Activated CD8-positive, alpha-beta memory T cell treated with anti-CD3 and anti-CD28 coated beads, Interleukin-2, amount 10 ng/mL, durations not matched to agents 7 days and 5 days (primary cell): ENCODE measurements around the gene ARX. TPM values are rescaled to one million over a fixed set of nuclear protein-coding genes. Genes with fewer than 3 reads are reported as not detected.

ENCODE experiments used
- ATAC-seq: fragments of 150-1000 bp; cut with Tn5 transposase; one replicate; pipeline ENCODE4 v1.10.0; 2021; ENCODE audit warnings: moderate library complexity
- CTCF ChIA-PET: fragments of 350-600 bp; sonication (Branson Sonifier 250); formaldehyde crosslinking; loops from one replicate; lab custom pipeline; 2021; ENCODE audit warnings: antibody characterized with exemption; lab: Charles Lee
- DNase-seq: peaks from one replicate; pipeline ENCODE4 v3.0.0-alpha.2; 2020
- H3K27ac Mint-ChIP-seq: one replicate; pipeline ENCODE4 v1.8.0; 2021; ENCODE audit warnings: mild to moderate bottlenecking, mixed read lengths
- H3K27me3 Mint-ChIP-seq: one replicate; pipeline ENCODE4 v1.8.0; 2021; ENCODE audit warnings: mixed read lengths
- H3K36me3 Mint-ChIP-seq: one replicate; pipeline ENCODE4 v1.8.0; 2021; ENCODE audit warnings: mild to moderate bottlenecking, mixed read lengths
- H3K4me1 Mint-ChIP-seq: one replicate; pipeline ENCODE4 v1.8.0; 2021; ENCODE audit warnings: mixed read lengths
- H3K4me3 Mint-ChIP-seq: one replicate; pipeline ENCODE4 v1.8.0; 2021; ENCODE audit warnings: mild to moderate bottlenecking, moderate library complexity, mixed read lengths
- H3K9me3 Mint-ChIP-seq: one replicate; pipeline ENCODE4 v1.8.0; 2022; ENCODE audit warnings: low read depth, mixed read lengths
- total RNA-seq, 2 experiments: library from RNA; stranded (reverse); gene quantifications; one replicate each; pipeline ENCODE4 v1.2.3, GENCODE V29; 2021

Gene ARX
- total RNA-seq, 2 experiments from 2014 or later = not detected

DNA sequence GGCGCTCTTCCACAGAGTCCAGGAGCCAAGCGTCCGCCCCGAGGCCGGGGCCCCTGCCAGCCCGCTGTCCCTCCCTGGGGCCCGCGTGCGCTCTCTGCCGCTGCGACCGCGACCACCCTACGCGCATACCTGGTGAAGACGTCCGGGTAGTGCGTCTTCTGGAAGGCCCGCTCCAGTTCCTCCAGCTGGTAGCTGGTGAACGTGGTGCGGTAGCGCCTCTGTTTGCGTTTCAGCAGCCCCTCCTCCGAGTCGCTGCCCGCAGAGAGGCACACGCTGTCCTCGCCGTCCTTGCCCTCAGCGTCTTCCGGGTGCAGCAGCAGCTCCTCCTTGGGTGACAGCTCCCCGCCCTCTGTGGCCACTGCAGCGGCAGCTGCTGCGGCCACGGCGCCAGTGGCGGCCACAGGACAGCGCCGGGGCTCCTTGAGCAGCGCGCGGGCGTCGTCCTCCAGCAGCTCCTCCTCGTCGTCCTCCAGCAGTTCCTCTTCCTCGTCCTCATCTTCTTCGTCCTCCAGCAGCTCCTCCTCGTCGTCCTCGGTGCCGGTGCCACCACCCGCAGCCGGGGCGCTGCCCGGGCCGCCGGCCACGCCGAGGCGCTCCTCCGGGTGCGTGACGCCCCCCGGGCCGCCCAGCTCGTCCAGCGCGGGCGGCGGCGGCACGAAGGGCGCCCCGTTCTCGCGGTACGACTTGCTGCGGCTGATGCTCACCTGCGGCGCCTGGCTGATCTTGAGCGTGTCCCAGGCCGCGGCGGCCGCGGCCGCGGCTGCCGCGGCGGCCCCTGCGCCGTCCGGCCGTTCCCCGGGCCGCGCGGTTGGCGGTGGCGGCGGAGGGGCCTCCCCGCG, 2.8 kb downstream of the ARX start:
- Mint-ChIP-seq H3K36me3 (no peaks in the 10 kb centered on the region), H3K27me3 (peaks cover 81% of the 10 kb centered on the region), H3K27ac (no peak overlapping the region), H3K4me1 (peaks cover 10% of the 10 kb centered on the region), H3K4me3 (peak overlapping the region; percentile 61), H3K9me3 (no peaks in the 10 kb centered on the region)
- DNase-seq (no peak), ATAC-seq (peak; percentile 45)
- CTCF ChIA-PET = interaction anchor here (6.0 kb wide), 1 partner anchor 9 kb away, joined by 28 read pairs; no protein-coding TSS in a partner anchor

DNA sequence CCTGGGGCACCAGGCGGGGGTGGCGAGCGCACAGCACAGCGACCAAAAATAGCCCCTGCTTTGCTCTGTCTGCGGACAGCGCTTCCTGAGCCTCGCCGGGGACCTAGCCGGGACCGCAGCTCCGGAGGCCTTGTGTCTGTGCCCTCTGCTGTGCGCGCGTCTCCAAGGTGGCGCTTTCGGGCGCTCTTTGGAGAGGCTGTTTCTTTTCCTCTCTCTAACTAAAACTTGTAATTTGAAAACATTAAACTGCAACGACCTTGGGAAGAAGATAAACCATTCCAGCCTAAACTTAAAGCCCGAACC, 3.4 kb downstream of the ARX start:
- CTCF ChIA-PET = interaction anchor here (1.1 to 6.0 kb wide), 2 partner anchors 9 to 174 kb away, joined by 3 to 28 read pairs; no protein-coding TSS in a partner anchor
- DNase-seq (no peak), ATAC-seq (no peak)
- H3K4me3 Mint-ChIP-seq = peak overlapping the region; percentile 20
- H3K4me1 Mint-ChIP-seq = peaks cover 8% of the 10 kb centered on the region
- peaks cover 81% of the 10 kb centered on the region for H3K27me3 Mint-ChIP-seq
- H3K9me3 Mint-ChIP-seq = no peaks in the 10 kb centered on the region
- no peaks in the 10 kb centered on the region for H3K36me3 Mint-ChIP-seq
- H3K27ac Mint-ChIP-seq = no peak overlapping the region

DNA sequence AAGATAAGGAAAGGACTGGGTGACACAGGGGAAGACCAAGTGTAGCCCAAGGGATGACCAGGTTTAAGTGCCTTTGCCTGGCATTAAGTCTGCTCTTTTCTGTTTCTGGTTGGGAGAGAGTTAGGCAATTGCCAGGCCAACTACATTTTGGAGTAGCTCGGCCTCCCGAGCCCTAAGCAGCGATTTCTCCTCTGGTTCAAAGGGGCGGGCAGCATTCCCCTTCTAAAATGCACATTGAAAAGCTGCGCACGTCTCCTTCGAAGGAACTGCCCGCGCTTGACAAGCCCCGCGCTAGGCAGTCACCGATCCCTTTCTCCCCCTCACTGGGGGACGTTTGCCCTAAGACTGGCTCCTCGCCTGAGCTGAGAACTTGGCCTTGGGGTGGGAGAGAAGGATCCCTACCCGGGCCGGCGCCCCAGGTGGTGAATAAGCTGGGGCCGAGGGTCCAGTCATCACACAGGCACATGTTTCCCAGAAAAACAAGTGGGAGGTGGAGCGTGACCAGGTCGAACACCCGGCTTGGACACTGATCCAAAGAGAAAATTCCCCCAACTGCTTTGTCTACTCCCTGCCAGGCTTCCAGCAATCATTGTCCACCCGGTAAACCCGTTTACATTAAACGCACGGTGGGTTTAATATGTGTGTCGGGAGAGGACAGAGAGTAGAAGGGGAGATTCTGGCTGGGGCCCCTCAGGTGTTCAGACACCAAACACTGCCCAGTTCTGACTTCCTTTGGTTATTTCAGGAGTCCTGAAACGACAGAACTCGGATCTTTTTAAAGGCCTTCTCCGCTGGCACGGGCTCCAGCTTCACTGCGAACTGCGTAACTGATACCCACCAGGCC, 4.0 kb downstream of the ARX start:
- H3K9me3 Mint-ChIP-seq = no peaks in the 10 kb centered on the region
- H3K27ac Mint-ChIP-seq = no peak overlapping the region
- H3K4me3 Mint-ChIP-seq = peak overlapping the region; percentile 20
- no peaks in the 10 kb centered on the region for H3K36me3 Mint-ChIP-seq
- no peak for DNase-seq
- H3K27me3 Mint-ChIP-seq = peaks cover 78% of the 10 kb centered on the region
- CTCF ChIA-PET = interaction anchor here (1.1 to 6.0 kb wide), 3 partner anchors 10 to 173 kb away, joined by 3 to 28 read pairs (median 3); no protein-coding TSS in a partner anchor
- peaks cover 7% of the 10 kb centered on the region for H3K4me1 Mint-ChIP-seq
- ATAC-seq = no peak

DNA sequence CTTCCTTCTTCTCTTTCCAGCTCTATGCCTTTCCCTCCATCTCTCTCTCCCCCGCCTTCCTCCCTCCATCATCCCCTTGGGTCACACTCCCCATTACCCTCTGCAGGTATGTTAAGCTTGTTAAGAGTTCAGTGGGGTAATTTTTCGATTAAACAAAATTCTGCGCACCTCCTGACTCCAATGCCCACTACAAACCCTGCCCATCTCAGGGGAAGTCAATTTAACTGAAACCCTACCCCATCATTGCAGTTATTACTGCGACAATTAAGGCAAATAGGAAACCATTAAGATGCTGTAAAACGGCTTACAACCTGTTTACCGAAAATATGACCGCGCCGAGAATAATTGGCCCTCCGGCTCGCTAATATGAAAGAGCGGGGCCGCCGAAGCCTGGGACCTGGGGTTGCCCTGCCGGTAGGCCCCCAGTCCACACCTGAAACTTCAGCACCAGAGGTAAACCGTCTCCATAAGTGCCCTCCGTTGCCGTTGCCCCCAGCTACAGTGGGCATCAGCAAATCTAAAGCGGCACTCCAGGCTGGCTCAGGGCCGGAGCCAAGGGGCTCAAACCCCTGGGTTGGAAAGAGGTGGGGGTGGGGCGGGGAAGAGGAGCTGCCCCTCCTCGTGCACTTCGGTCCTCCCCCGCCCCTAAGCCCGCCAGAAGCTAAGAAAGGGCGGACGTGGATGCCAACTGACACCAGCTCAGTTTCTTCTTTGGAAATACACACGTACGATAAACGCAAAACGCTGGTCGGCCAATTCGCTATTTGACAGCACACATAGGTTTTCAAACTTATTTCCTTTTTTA, 4.8 kb downstream of the ARX start:
- Mint-ChIP-seq H3K36me3 (peaks cover 2% of the 10 kb centered on the region), H3K4me3 (no peak overlapping the region), H3K4me1 (peaks cover 12% of the 10 kb centered on the region), H3K27ac (no peak overlapping the region), H3K9me3 (no peaks in the 10 kb centered on the region), H3K27me3 (peaks cover 78% of the 10 kb centered on the region)
- ATAC-seq = no peak
- CTCF ChIA-PET = interaction anchor here (1.1 to 6.0 kb wide), 3 partner anchors 11 to 173 kb away, joined by 3 to 28 read pairs (median 3); no protein-coding TSS in a partner anchor
- DNase-seq = no peak

DNA sequence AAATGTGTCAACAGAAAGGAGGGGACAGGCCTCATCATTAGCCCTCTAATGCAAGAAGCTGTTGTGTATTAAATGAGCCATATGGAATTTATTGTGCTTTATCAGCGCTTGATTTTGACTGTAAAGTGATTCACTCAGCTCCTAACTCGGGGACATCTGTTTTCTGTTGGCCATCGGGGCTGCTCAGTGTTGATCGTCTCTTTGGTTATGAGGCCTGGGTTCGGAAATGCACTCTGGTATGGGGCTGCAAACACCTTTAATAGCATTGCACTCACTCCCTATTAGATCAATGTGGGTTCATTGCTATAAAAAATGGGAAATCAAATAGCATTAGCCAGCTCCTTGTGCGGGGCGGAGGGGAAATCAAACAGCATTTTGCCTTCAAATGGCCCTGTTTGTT, 6.4 kb downstream of the ARX start:
- no peak overlapping the region for H3K27ac Mint-ChIP-seq
- peaks cover 2% of the 10 kb centered on the region for H3K36me3 Mint-ChIP-seq
- DNase-seq (no peak), ATAC-seq (no peak)
- H3K9me3 Mint-ChIP-seq = no peaks in the 10 kb centered on the region
- peaks cover 72% of the 10 kb centered on the region for H3K27me3 Mint-ChIP-seq
- CTCF ChIA-PET = interaction anchor here (0.6 to 6.0 kb wide), 3 partner anchors 12 to 811 kb away, joined by 3 to 28 read pairs (median 3); no protein-coding TSS in a partner anchor
- no peak overlapping the region for H3K4me3 Mint-ChIP-seq
- peaks cover 9% of the 10 kb centered on the region for H3K4me1 Mint-ChIP-seq

DNA sequence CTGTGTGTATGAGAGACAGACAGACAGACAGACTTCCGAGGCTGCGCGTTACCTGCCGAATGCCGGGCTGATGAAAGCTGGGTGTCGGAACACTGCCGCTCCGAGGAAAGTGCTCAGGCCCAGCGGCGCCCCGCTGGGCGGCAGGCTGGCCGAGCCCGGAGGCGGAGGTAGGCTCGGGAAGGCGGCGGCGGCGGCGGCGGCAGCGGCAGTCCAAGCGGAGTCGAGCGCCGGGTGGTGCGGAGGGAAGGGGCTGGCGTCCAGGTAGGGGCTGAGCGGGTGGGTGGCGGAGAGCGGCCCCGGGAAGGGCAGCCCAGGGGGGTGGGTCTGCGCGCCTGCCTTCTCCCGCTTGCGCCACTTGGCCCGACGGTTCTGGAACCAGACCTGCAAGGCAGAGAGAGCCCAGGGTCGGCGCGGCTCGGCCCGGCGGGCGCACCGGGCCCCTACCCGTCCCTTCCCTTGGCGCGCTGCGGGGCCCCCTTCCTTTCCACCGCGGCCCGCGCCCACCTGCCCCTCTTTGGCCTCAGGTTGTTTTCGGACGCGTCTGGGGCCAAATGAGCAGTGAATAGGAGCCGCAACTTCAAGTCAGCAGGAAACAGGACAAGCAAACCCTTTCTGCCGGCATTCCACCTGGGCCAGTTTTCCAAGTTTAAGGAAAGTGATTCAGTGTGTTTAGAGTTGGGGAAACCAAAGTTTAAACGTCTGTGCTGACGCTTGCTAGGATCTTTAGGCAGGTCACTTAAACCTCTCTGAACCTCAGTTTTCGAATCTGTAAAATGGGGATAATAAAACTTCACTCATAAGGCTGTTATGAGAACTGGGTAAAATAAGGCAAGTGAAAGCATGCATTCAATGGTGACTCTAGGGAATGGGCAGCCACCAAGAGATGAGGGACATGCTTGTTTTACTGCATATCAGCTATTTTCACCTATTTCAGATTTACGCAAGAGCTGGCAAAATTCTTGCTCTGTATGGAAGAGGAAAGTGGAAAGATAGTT, 8.4 kb downstream of the ARX start:
- ATAC-seq (no peak), DNase-seq (no peak)
- H3K4me1 Mint-ChIP-seq = peaks cover 13% of the 10 kb centered on the region
- peak overlapping the region; percentile 35 for H3K4me3 Mint-ChIP-seq
- H3K27ac Mint-ChIP-seq = no peak overlapping the region
- CTCF ChIA-PET = interaction anchor here (6.0 kb wide), 1 partner anchor 14 kb away, joined by 28 read pairs; no protein-coding TSS in a partner anchor
- peaks cover 4% of the 10 kb centered on the region for H3K36me3 Mint-ChIP-seq
- no peaks in the 10 kb centered on the region for H3K9me3 Mint-ChIP-seq
- H3K27me3 Mint-ChIP-seq = peaks cover 75% of the 10 kb centered on the region

DNA sequence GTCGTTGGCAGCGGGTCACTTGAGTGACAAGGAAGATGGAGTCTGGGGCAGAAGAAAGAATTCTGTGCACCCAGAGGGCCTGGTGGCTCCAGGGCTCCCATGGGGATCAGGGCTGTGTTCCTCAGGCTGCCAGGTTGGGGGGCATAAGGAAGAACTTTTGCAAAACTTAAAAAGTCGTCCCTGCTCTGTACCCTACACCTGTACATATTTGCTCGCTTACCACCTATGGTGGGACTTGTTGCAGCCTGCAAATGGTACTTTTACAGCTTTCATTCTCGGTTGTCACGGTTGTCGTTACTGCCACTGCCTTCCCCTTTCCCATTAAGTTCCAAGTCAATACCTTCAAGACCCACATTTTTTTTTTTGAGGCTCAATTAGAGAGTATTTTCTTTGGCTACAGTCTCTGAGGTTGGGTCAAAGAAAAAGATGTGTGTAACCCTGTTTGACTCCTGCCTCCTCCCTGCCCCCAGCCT, 9.1 kb downstream of the ARX start:
- Mint-ChIP-seq H3K27me3 (peaks cover 70% of the 10 kb centered on the region), H3K4me1 (peaks cover 13% of the 10 kb centered on the region), H3K4me3 (peak overlapping the region; percentile 35), H3K27ac (peak overlapping the region; percentile 22), H3K9me3 (no peaks in the 10 kb centered on the region), H3K36me3 (peaks cover 4% of the 10 kb centered on the region)
- ATAC-seq (no peak), DNase-seq (no peak)
- CTCF ChIA-PET = no interaction called here

DNA sequence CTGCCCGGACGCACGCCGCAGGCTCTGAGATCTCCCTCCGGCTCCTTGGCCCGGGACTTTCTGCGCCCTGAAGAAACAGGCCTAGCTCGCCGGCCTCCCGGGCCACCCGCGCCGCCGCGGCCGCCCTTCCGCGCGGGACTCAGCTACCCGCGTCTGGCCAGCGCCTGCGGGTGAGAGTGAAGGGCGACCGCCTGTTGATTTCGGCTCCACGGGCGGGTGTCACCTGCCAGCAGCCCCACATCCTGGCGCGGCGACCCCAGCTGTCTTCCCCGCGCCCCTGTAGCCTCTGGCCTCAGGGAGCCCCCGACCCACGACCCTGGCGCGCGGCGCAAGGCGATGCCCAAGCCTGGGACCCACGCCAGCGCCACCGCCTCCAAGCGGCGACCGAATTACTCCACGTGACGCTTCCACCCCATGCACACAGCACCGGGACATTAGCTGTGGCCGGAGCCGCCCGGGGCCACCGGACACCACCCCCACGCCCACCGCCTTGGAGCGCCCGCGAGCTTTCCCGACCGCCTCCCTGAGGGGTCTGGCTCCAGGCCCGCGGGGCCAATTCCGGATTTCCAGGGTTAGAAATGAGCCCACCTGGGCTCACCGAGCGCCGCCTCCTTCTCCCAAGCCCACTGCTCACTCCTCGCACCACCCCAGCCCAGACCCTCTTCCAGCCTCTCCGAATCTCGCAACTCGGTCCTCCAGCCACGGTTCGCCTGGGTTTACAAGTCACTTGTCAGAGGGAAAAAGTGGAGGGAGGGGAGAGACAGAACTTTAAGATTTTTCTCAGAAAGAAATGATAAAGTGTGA, 10.2 kb downstream of the ARX start:
- H3K27me3 Mint-ChIP-seq = peaks cover 65% of the 10 kb centered on the region

DNA sequence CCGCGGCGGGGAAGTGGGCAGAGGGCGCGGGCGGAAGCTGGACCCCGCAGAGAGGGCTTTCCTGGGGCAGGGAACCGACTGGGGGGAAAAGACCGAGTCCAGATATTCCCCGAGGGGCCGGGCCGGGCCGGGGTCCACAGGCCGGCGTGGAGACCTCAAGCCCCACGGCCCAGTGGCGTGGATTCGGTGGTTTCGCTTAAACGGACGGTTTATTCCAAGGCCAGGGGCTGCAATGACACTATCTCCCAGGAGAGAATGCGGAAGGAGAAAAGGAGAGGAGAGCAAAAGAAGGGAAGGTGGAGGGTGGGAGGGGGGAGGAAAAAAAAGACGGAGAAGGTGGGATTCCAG, 10.8 kb downstream of the ARX start:
- H3K36me3 Mint-ChIP-seq = peaks cover 4% of the 10 kb centered on the region
- no peak for ATAC-seq
- H3K4me3 Mint-ChIP-seq = no peak overlapping the region
- no peaks in the 10 kb centered on the region for H3K9me3 Mint-ChIP-seq
- H3K4me1 Mint-ChIP-seq = peaks cover 13% of the 10 kb centered on the region
- H3K27ac Mint-ChIP-seq = no peak overlapping the region
- H3K27me3 Mint-ChIP-seq = peaks cover 60% of the 10 kb centered on the region
- no peak for DNase-seq
- CTCF ChIA-PET = interaction anchor here (1.1 kb wide), 1 partner anchor 16 kb away, joined by 7 read pairs; no protein-coding TSS in a partner anchor

More for the DNA sequence above, 10.2 kb downstream of the ARX start:
- Mint-ChIP-seq H3K4me1 (peaks cover 13% of the 10 kb centered on the region), H3K9me3 (no peaks in the 10 kb centered on the region), H3K4me3 (no peak overlapping the region), H3K36me3 (peaks cover 4% of the 10 kb centered on the region), H3K27ac (peak overlapping the region; percentile 46)
- CTCF ChIA-PET = interaction anchor here (1.1 kb wide), 1 partner anchor 16 kb away, joined by 7 read pairs; no protein-coding TSS in a partner anchor
- DNase-seq (no peak), ATAC-seq (no peak)

DNA sequence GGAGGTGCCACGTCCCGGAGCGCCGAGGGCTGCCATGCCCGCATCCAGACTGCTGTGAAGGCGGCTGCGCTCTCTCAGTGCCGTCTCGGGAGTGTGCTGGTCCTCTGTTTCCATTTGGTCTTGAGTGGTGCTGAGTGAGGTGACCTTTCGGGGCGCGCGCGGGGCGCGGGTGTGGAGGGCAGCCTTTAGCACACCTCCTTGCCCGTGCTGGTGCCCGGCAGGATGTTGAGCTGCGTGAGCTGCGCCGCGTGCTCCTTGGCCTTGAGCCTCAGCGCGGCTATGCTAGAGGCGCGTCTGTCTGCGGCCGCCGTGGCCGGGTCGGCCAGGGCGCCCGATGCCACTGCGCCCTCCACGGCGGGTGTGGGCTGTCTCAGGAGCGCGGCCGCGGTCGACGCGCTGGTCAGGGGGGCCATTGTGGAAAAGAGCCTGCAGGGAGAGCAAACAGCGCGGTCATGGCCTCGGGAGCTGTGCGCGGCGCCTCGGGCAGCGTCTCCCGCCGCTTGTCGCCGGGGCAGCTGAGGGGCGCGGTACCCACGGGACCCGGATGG, 11.2 kb downstream of the ARX start:
- DNase-seq (no peak), ATAC-seq (no peak)
- CTCF ChIA-PET = interaction anchor here (1.1 kb wide), 1 partner anchor 17 kb away, joined by 7 read pairs; no protein-coding TSS in a partner anchor
- Mint-ChIP-seq H3K27ac (no peak overlapping the region), H3K4me1 (peaks cover 13% of the 10 kb centered on the region), H3K36me3 (peaks cover 4% of the 10 kb centered on the region), H3K27me3 (peaks cover 55% of the 10 kb centered on the region), H3K9me3 (no peaks in the 10 kb centered on the region), H3K4me3 (no peak overlapping the region)

DNA sequence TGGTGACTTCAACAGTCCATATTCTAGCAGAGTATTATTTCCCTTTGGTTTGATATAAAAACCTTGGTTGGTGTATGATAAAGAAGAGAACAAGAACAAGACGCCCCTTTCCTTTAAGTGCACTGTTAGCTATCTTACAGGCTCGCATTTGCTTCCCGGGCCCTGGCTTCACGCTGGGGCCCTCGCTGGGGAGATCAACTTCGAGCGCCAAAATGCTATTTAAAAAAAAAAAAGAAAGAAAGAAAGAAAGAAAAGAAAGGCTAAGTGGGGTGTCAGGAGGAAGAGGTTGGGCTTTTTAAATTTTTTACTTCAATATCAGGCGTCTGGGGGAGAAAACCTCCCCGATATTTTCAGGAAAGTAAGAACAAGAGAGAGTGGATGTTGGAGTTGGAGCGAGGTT, 11.7 kb downstream of the ARX start:
- no peak for DNase-seq
- Mint-ChIP-seq H3K27ac (no peak overlapping the region), H3K4me1 (peaks cover 13% of the 10 kb centered on the region), H3K4me3 (no peak overlapping the region), H3K36me3 (peaks cover 4% of the 10 kb centered on the region), H3K9me3 (no peaks in the 10 kb centered on the region), H3K27me3 (peaks cover 50% of the 10 kb centered on the region)
- CTCF ChIA-PET = interaction anchor here (0.6 to 0.8 kb wide), 2 partner anchors 18 to 156 kb away, joined by 3 read pairs; no protein-coding TSS in a partner anchor
- ATAC-seq = no peak
